ENCODE data around the gene EFCAB6. TPM values are rescaled to one million over a fixed set of nuclear protein-coding genes. Genes with fewer than 3 reads are reported as not detected.

The EFCAB6 gene
- total and polyA plus RNA-seq, 11 donors, result 0.53 to 2.3 (median 1.5) TPM

DNA sequence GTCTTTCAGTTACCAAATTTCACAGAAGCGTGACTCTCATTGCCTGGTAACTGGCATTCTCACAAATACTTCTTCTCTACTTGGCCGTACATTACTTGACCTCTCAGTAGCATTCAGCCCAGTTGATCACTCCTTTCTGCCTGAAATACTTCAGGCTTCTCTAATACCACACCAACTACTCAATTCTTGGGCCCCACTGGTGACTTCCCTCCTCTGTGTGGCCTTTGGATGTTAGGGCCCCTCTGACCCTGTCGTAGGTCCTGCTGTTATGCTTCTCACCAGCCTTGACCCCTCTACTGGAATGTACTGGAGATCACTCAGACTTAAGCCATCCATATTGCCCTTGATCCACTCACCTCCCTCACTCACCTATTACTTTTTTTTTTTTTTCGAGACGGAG lies 2.2 kb upstream of the EFCAB6 start:
- Histone ChIP-seq H3K27me3 (no peaks in the 10 kb centered on the region), H3K9me3 (no peaks in the 10 kb centered on the region), H3K4me1 (peaks cover 0 to 17% (median 11%) of the 10 kb centered on the region in 12 donors), H3K27ac (no peak overlapping the region), H3K36me3 (no peaks in the 10 kb centered on the region), H3K4me3 (no peak overlapping the region)
- WGBS, 4 donors, result 96 to 98% (median 96%) methylated on average over 5 of the region's 5 CpGs
- intact Hi-C loops (cut with DNase I), result no loop called here
- ATAC-seq (no peak), DNase-seq (no peak)
- no peak for TF ChIP-seq POLR2A (IDR thresholded peaks at IDR 0.05)
- TF ChIP-seq, protein P1, sequence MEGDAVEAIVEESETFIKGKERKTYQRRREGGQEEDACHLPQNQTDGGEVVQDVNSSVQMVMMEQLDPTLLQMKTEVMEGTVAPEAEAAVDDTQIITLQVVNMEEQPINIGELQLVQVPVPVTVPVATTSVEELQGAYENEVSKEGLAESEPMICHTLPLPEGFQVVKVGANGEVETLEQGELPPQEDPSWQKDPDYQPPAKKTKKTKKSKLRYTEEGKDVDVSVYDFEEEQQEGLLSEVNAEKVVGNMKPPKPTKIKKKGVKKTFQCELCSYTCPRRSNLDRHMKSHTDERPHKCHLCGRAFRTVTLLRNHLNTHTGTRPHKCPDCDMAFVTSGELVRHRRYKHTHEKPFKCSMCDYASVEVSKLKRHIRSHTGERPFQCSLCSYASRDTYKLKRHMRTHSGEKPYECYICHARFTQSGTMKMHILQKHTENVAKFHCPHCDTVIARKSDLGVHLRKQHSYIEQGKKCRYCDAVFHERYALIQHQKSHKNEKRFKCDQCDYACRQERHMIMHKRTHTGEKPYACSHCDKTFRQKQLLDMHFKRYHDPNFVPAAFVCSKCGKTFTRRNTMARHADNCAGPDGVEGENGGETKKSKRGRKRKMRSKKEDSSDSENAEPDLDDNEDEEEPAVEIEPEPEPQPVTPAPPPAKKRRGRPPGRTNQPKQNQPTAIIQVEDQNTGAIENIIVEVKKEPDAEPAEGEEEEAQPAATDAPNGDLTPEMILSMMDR (IDR thresholded peaks at IDR 0.05), result no peak

DNA sequence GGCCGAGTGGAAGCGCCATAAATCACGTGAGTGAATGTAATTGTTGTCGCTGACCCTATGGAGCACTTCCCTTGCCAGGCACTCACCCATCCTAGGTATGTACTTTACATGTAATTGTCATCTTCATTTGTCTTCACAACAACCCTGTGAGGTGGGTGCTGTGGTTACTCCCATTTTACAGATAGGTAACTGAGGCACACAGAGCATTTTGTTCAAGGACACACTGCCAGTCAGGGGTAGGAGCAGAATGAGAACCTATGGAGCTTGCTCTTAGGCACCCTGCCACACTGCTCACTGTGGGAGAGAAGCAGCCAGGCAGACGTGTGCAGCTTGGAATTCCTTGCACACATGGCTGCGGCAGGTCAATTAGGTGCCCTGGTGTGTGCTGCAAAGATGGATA lies 785 bp upstream of the EFCAB6 start:
- H3K36me3 ChIP-seq, result no peaks in the 10 kb centered on the region
- peak overlapping the region in 9 of 12 donors; percentile 68 to 90 (median 86) for H3K27ac ChIP-seq
- H3K9me3 ChIP-seq, result no peaks in the 10 kb centered on the region
- no peak for DNase-seq
- WGBS, 4 donors, result 13 to 26% (median 17%) methylated on average over 6 of the region's 6 CpGs
- peaks cover 0 to 17% (median 11%) of the 10 kb centered on the region in 12 donors for H3K4me1 ChIP-seq
- peak overlapping the region; percentile 54 to 97 (median 81) for H3K4me3 ChIP-seq
- TF ChIP-seq, protein P1 (IDR thresholded peaks at IDR 0.05), result no peak
- no peak for TF ChIP-seq POLR2A (IDR thresholded peaks at IDR 0.05)
- no peaks in the 10 kb centered on the region for H3K27me3 ChIP-seq
- intact Hi-C loops (cut with DNase I), result no loop called here
- no peak for ATAC-seq

DNA sequence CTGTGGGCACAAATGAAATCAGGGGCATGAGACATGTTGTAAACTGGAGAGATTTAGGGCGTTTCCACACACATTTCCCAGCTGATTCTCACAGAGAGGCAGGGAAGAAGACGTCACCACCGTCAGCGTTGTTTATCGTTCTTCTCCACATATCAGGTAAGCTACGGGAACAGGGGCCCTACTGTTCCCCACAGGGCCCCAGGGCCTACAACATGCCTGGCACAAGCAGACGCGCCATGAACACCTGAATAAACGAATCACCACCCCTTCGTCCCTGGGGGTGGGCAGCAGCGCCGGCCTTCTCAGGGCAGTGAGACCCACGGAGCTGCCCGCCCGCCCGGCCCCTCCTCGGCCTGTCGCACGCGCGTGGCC lies 342 bp downstream of the EFCAB6 start:
- Histone ChIP-seq H3K4me3 (peak overlapping the region; percentile 54 to 97 (median 81)), H3K36me3 (no peaks in the 10 kb centered on the region), H3K27ac (peak overlapping the region in 11 of 12 donors; percentile 29 to 90 (median 85)), H3K27me3 (no peaks in the 10 kb centered on the region), H3K9me3 (no peaks in the 10 kb centered on the region), H3K4me1 (peaks cover 0 to 17% (median 11%) of the 10 kb centered on the region in 12 donors)
- DNase-seq, result no peak
- peak in 1 of 4 donors; percentile 14 for ATAC-seq
- WGBS, 4 donors, result 0 to 1% (median 0%) methylated on average over 14 to 21 of the region's 21 CpGs
- TF ChIP-seq POLR2A (IDR thresholded peaks at IDR 0.05), result no peak
- TF ChIP-seq, protein P1 (IDR thresholded peaks at IDR 0.05), result no peak
- intact Hi-C loops (cut with DNase I), result no loop called here

DNA sequence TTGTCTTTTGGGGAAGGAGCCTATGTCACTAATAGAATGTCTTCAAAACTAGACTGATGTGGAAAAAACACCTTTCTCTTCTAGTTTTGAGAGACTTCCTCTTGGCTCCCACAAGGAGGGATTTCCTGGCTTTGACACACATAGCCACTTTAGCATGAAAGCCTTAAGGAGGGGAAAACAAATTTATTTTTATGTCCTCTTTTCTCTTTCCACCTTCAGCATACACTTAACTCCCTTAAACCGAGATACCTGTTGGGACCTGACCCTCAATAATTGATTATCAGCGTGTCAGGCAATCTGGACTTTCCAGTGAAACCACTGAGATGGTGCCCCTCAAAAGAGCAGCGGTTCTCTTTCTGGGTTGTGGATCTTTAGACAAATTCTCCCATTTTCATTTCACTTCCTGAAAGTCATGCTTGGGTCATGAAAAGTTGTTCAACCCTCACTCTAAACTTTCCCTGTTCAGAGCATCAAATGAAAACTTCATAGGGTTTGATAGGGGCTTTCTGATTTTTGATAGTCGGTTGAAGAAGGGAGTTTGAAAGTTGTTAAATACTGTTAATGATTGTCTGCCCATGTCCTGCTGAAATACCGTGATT lies 9.1 kb downstream of the EFCAB6 start:
- ATAC-seq, result no peak
- intact Hi-C loops (cut with DNase I), result no loop called here
- WGBS, 4 donors, result 74 to 88% (median 80%) methylated on average over 5 of the region's 5 CpGs

More for the DNA sequence above, 9.1 kb downstream of the EFCAB6 start:
- TF ChIP-seq, protein P1 (IDR thresholded peaks at IDR 0.05), result no peak
- TF ChIP-seq POLR2A (IDR thresholded peaks at IDR 0.05), result no peak
- H3K4me1 ChIP-seq, result no peaks in the 10 kb centered on the region
- H3K36me3 ChIP-seq, result no peaks in the 10 kb centered on the region
- no peaks in the 10 kb centered on the region for H3K27me3 ChIP-seq
- peaks cover 0 to 25% (median 8%) of the 10 kb centered on the region in 12 donors for H3K9me3 ChIP-seq
- no peak overlapping the region for H3K4me3 ChIP-seq
- no peak for DNase-seq
- H3K27ac ChIP-seq, result no peak overlapping the region

Data from heart left ventricle (tissue), 16 donors.